MCF 10A (cell line): ENCODE results near the gene NNT. TPM values are rescaled to one million over a fixed set of nuclear protein-coding genes. Genes with fewer than 3 reads are reported as not detected.
A peak's percentile ranks its signal among the peaks of the same experiment; 100 is the strongest.

Experiments used
- BruUV-seq: library from RNA; stranded (reverse); fragments of 400-500 nt; replicated peaks from 2 replicates; lab custom pipeline; 2021; lab: Mats Ljungman, UMichigan
- CTCF ChIA-PET: fragments of 300-600 bp; sonication (Branson Sonifier 250); formaldehyde crosslinking; extraction: SDS; loops from one replicate; lab custom pipeline; 2021; ENCODE audit warnings: antibody characterized with exemption, inconsistent platforms; lab: Yijun Ruan, JAX
- POLR2A ChIA-PET: fragments of 300-600, 350-650 bp; sonication (Branson Sonifier 250); formaldehyde crosslinking; extraction: SDS; loops from one replicate; lab custom pipeline; 2020; ENCODE audit warnings: antibody characterized with exemption, inconsistent platforms; lab: Yijun Ruan, JAX
- DNase-seq: peaks from one replicate; pipeline ENCODE4 v3.0.0-alpha.2; 2018; ENCODE audit not compliant: unreplicated experiment
- H3K27ac Mint-ChIP-seq: one replicate; pipeline ENCODE4 v1.8.0; 2022; ENCODE audit warnings: mild to moderate bottlenecking, low read depth, mixed read lengths; ENCODE audit not compliant: unreplicated experiment
- H3K27me3 Mint-ChIP-seq: one replicate; pipeline ENCODE4 v1.8.0; 2022; ENCODE audit warnings: mixed read lengths; ENCODE audit not compliant: insufficient read depth, unreplicated experiment
- H3K36me3 Mint-ChIP-seq: one replicate; pipeline ENCODE4 v1.8.0; 2022; ENCODE audit warnings: mild to moderate bottlenecking, moderate library complexity, mixed read lengths; ENCODE audit not compliant: insufficient read depth, unreplicated experiment
- H3K4me1 Mint-ChIP-seq: one replicate; pipeline ENCODE4 v1.8.0; 2022; ENCODE audit warnings: mixed read lengths; ENCODE audit not compliant: insufficient read depth, unreplicated experiment
- H3K4me3 Mint-ChIP-seq: one replicate; pipeline ENCODE4 v1.8.0; 2022; ENCODE audit warnings: mild to moderate bottlenecking, moderate library complexity, mixed read lengths; ENCODE audit not compliant: unreplicated experiment
- H3K9me3 Mint-ChIP-seq: one replicate; pipeline ENCODE4 v1.8.0; 2022; ENCODE audit warnings: mixed read lengths; ENCODE audit not compliant: unreplicated experiment
- intact Hi-C: fragments of 100-400 bp; cut with micrococcal nuclease; formaldehyde crosslinking; loops from 2 replicates; pipeline ENCODE4 v1.14.1; 2022
- total RNA-seq: library from RNA; stranded (reverse); gene quantifications from 2 replicates; pipeline ENCODE4 v1.2.3, GENCODE V29; 2022
- TF ChIP-seq, protein P1 (sequence below): fragments of 200-600 bp; IDR thresholded peaks from one replicate; pipeline ENCODE4 v1.8.0; 2022; ENCODE audit warnings: antibody characterized with exemption, mild to moderate bottlenecking; ENCODE audit not compliant: unreplicated experiment

NNT gene
- total RNA-seq, 1 experiment from 2014 or later = 52.3 TPM

DNA sequence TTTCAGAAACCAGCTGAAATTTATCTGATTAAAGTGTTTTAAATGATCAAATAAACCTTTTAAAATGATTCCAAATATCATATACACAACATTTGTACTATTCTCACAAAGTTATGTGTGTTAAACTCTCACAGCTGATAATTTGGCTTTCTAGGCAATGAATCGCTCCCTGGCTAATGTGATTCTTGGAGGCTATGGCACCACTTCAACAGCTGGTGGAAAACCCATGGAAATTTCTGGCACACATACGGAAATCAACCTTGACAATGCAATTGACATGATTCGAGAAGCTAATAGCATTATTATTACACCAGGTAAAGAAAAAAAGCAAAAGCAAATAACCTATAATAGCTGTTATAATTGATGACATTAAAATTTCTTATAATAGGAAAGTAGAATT is 72.4 kb downstream of the NNT start:
- Mint-ChIP-seq H3K4me1 (no peaks in the 10 kb centered on the region), H3K36me3 (peaks cover 7% of the 10 kb centered on the region), H3K4me3 (no peak overlapping the region), H3K9me3 (peaks cover 9% of the 10 kb centered on the region), H3K27me3 (no peaks in the 10 kb centered on the region), H3K27ac (no peak overlapping the region)
- no TSS peak for BruUV-seq
- ChIA-PET POLR2A (no interaction called here), CTCF (interaction anchor here (1.3 kb wide), 1 partner anchor 13 kb away, joined by 5 read pairs; no protein-coding TSS in a partner anchor)
- intact Hi-C loops = no loop called here
- TF ChIP-seq, protein P1, sequence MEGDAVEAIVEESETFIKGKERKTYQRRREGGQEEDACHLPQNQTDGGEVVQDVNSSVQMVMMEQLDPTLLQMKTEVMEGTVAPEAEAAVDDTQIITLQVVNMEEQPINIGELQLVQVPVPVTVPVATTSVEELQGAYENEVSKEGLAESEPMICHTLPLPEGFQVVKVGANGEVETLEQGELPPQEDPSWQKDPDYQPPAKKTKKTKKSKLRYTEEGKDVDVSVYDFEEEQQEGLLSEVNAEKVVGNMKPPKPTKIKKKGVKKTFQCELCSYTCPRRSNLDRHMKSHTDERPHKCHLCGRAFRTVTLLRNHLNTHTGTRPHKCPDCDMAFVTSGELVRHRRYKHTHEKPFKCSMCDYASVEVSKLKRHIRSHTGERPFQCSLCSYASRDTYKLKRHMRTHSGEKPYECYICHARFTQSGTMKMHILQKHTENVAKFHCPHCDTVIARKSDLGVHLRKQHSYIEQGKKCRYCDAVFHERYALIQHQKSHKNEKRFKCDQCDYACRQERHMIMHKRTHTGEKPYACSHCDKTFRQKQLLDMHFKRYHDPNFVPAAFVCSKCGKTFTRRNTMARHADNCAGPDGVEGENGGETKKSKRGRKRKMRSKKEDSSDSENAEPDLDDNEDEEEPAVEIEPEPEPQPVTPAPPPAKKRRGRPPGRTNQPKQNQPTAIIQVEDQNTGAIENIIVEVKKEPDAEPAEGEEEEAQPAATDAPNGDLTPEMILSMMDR = no peak
- no peak for DNase-seq

GRCh38 chr5:43676083-43676840 is 73.3 kb downstream of the NNT start:
- no peaks in the 10 kb centered on the region for H3K27me3 Mint-ChIP-seq
- no peaks in the 10 kb centered on the region for H3K4me1 Mint-ChIP-seq
- CTCF ChIA-PET = interaction anchor here (0.6 to 1.3 kb wide), 3 partner anchors 14 to 654 kb away, joined by 3 to 5 read pairs (median 3); no protein-coding TSS in a partner anchor
- no peak overlapping the region for H3K27ac Mint-ChIP-seq
- H3K4me3 Mint-ChIP-seq = no peak overlapping the region
- POLR2A ChIA-PET = interaction anchor here (0.7 to 1.3 kb wide), 2 partner anchors 13 to 45 kb away, joined by 4 read pairs; no protein-coding TSS in a partner anchor
- intact Hi-C loops = no loop called here
- peak; percentile 9 for DNase-seq
- no TSS peak for BruUV-seq
- H3K9me3 Mint-ChIP-seq = peaks cover under 1% of the 10 kb centered on the region
- TF ChIP-seq, protein P1 = no peak
- H3K36me3 Mint-ChIP-seq = peaks cover 11% of the 10 kb centered on the region

DNA sequence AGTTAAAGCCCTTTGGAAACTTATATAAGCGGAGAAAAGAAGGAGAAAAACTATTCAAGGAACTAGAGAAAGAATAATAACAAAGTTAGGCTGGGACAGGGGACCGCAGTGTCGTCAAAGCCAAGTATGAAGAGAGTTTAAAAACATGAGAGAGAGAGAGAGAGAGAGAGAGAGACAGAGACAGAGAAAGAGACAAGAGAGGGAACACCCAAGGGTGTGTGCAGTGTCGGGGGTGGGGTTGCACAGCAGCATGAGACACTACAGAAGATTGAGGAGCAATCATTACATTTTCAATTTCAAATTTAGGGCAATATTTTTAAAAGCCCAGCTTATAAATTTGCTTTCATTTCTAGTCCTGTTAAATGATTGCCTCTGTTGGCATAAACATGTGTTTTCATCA is 74.3 kb downstream of the NNT start:
- intact Hi-C loops = no loop called here
- no peaks in the 10 kb centered on the region for H3K27me3 Mint-ChIP-seq
- POLR2A ChIA-PET = interaction anchor here (1.3 kb wide), 1 partner anchor 14 kb away, joined by 4 read pairs; no protein-coding TSS in a partner anchor

GRCh38 chr5:43679214-43679613 is 76.2 kb downstream of the NNT start:
- ChIA-PET POLR2A (interaction anchor here (0.5 kb wide), 1 partner anchor 1371 kb away, joined by 3 read pairs; no protein-coding TSS in a partner anchor), CTCF (interaction anchor here (0.7 to 1.6 kb wide), 2 partner anchors 23 to 654 kb away, joined by 4 to 5 read pairs; no protein-coding TSS in a partner anchor)
- no TSS peak for BruUV-seq
- intact Hi-C loops = no loop called here
- TF ChIP-seq, protein P1 = no peak
- Mint-ChIP-seq H3K4me3 (no peak overlapping the region), H3K9me3 (no peaks in the 10 kb centered on the region), H3K4me1 (no peaks in the 10 kb centered on the region), H3K36me3 (peaks cover 12% of the 10 kb centered on the region), H3K27me3 (no peaks in the 10 kb centered on the region), H3K27ac (no peak overlapping the region)
- no peak for DNase-seq

More for the DNA sequence above, 74.3 kb downstream of the NNT start:
- peaks cover 11% of the 10 kb centered on the region for H3K36me3 Mint-ChIP-seq
- DNase-seq = no peak
- no peak overlapping the region for H3K27ac Mint-ChIP-seq
- CTCF ChIA-PET = interaction anchor here (0.6 kb wide), 2 partner anchors 343 to 638 kb away, joined by 3 to 4 read pairs; no protein-coding TSS in a partner anchor
- H3K4me1 Mint-ChIP-seq = no peaks in the 10 kb centered on the region
- no peaks in the 10 kb centered on the region for H3K9me3 Mint-ChIP-seq
- TF ChIP-seq, protein P1 = no peak
- no peak overlapping the region for H3K4me3 Mint-ChIP-seq
- BruUV-seq = no TSS peak
